Neural cell (in vitro differentiated cells): ENCODE measurements around the gene PCP4.

ENCODE experiments used
- CTCF ChIP-seq: fragments of 450-650 bp; IDR thresholded peaks from 2 replicates; pipeline ENCODE4 v1.5.1; 2014; ENCODE audit warnings: antibody characterized with exemption, mild to moderate bottlenecking, moderate library complexity; ENCODE audit not compliant: poor library complexity, severe bottlenecking
- EZH2 ChIP-seq: fragments of 200-600, 300-800 bp; shearing (Covaris generic), sonication (generic); IDR thresholded peaks from 2 replicates; pipeline ENCODE4 v1.6.1; 2014; ENCODE audit warnings: antibody characterized with exemption, low read length, borderline replicate concordance, mild to moderate bottlenecking; ENCODE audit not compliant: insufficient read depth, poor library complexity, severe bottlenecking
- RAD21 ChIP-seq: fragments of 450-650 bp; conservative IDR thresholded peaks from 2 replicates; pipeline ENCODE4 v1.6.1; 2014; ENCODE audit warnings: antibody characterized with exemption, mild to moderate bottlenecking, moderate library complexity
- REST ChIP-seq: IDR thresholded peaks from 2 replicates; pipeline ENCODE4 v1.6.1; 2012; ENCODE audit warnings: borderline replicate concordance
- SMC3 ChIP-seq: fragments of 450-650 bp; conservative IDR thresholded peaks from 2 replicates; pipeline ENCODE4 v1.6.1; 2014; ENCODE audit warnings: antibody characterized with exemption, mild to moderate bottlenecking, moderate library complexity; ENCODE audit not compliant: poor library complexity
- TAF1 ChIP-seq: IDR thresholded peaks from 2 replicates; pipeline ENCODE4 v1.6.1; 2012; ENCODE audit warnings: low read depth

GRCh38 chr21:39847877-39848276 is 19.4 kb upstream of the PCP4 start:
- TF ChIP-seq RAD21 (no peak), REST (no peak), CTCF (no peak), TAF1 (no peak), SMC3 (no peak), EZH2 (no peak)
